ENCODE data around the gene DNAH3.
A peak's percentile ranks its signal among the peaks of the same experiment; 100 is the strongest.

- TF ChIP-seq CTCF (IDR thresholded peaks at IDR 0.05; ENCODE audit: low read depth, low read length), result no peak
- TF ChIP-seq POLR2A (IDR thresholded peaks at IDR 0.05; ENCODE audit: extremely low read depth, insufficient read length), result peak; percentile 2
- no peak for TF ChIP-seq MYC (IDR thresholded peaks at IDR 0.05; ENCODE audit: low read depth, low read length)
- no peak for TF ChIP-seq MAX (IDR thresholded peaks at IDR 0.05; ENCODE audit: low read depth, low read length)
These were observed 249.6 kb downstream of the DNAH3 start for GRCh38 chr16:20901068-20901435.

All from NB4 (cell line).